HT-29 (cell line): ENCODE data around the gene VSTM4. TPM values are rescaled to one million over a fixed set of nuclear protein-coding genes. Genes with fewer than 3 reads are reported as not detected.

ENCODE experiments used
- DNase-seq: peaks from one replicate; pipeline ENCODE4 v3.0.0-alpha.2; 2015; ENCODE audit warnings: low spot score
- total RNA-seq: library from RNA; depleted of rRNA; stranded (reverse); fragments of >200 nt; shearing (Covaris generic); gene quantifications from 2 replicates; pipeline ENCODE4 v1.2.3, GENCODE V29; 2014

The VSTM4 gene
- total RNA-seq, 1 experiment from 2014 or later: not detected

DNA sequence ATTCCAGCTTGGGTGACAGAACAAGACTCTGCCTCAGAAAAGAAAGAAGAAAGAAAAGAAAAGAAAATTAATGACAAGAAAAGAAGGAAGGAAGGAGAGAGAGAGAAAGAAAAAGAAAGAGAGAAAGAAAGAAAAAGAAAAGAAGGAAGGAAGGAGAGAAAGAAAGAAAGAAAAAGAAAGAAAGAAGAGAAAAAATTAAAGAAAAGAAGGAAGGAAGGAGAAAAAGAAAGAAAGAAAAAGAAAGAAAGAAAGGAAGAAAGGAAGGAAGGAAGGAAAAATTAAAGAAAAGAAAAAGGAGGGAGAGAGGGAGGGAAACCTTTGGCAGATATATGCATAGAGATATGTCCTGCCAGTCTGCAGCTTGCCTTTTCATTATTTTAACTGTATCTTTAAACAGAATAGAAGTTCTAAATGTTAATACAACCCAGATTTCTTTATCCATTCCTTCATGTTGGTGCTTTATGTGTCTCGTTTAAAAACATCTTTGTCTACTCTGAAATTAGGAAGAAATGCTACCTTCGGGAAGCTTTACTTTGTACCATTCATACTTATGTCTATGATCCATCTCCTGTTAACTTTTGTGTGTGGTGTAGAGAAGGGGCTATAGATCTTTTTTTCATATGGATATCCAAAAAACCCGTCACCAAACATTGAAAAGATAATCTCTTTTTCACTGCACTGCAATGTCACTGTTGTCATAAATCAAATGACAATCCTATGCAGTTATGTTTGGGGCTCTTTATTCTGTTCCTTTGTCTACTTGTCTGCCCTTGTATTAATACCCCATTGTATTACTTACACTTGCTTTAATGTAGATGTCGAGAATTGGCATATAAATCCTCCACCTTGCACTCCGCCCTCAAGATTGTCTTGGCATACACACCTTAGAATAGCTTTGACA is 70.8 kb downstream of the VSTM4 start:
- DNase-seq: no peak

DNA sequence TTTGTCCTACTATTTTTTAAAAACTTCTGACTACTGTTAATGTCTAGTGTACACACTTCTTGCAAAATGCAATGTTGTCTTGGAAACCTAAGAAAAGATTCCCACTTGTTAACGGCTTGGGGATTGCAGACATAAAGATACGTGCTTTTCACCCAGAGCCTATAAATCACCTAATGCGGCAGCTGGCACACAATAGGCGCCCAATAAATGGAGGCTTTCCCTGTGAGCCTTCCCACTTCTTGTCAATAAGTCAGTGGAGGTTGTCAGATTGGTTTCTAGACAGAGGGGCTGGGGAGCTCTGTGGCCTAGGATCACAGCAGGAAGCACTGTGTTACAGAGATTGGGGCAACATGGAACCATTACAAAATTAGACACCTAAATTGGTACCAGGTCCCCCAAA is 74.7 kb downstream of the VSTM4 start:
- no peak for DNase-seq

DNA sequence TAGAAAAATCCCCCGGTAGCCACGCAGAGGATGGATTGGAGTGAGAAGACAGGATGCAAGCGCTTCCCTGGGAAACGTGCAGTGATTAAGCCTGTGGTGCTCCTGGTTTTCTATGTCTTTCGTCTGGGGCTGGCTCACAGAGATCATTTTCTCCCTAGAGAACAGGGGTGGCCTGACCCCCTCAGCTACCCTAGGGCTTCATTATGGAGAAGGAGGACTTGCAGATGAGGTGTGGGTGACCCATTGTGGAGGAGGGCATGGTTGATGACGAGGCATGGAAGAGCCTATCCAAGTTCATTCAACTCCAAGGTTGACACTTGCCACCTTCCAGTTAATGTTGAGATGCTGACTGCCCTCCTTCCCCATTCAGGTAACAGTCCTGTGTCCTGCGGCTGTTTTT is 75.9 kb downstream of the VSTM4 start:
- no peak for DNase-seq

DNA sequence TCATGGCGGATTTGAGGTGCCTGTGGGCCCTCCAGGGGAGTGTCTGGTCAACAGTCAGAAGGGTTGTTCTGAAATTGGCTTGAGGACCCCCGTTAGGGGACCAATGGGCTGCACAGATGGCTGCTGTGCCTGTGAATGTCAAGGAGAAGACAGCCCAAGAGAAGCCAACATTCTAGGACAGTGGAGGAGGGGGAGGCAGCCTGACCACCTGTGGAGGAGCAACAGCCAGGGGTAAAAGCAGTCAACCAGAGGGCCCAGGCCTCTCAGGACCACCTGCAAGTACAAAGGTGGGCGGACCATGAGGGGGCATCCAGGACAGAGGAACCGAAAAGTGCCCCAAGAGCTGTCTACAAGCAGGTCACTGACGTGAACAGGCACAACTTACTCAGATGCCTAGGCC is 76.6 kb downstream of the VSTM4 start:
- no peak for DNase-seq

DNA sequence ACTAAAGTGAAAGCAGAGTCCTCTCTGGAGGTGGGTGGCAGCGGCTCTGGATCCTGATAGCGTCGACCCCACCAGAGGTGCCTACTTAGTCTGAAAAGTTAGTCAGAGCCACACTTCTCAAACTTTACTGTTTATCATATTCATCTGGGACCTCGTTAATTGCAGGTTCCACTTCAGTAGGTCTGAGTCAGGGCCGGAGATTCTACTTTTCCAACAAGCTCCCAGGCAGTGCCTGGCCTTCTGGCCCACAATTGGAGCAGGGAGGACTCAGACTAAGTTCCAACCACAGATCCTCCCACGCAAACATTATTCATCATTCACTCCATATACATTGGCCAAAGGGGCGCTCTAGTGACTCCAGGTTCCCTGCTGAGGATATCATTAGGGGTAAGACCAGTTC is 78.1 kb downstream of the VSTM4 start:
- no peak for DNase-seq

DNA sequence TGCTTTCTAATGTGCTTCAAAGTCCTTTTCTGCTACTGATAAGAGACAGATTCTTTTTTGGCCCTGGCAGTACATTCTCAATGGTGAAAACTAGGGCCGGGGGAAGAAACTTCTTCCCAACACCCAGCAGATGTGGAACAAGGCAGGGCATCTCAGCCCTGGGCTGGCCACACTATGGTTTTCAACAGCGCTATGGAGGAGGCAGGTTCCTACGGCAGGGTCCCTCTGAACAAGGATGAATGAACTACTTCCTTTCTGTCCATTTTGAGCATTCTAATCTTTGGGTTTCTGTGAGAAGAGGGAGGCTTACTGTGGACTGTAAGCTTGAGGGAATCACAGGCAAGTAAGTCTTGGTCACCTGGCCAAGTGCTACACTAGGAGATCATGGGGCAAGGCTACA is 78.7 kb downstream of the VSTM4 start:
- no peak for DNase-seq

DNA sequence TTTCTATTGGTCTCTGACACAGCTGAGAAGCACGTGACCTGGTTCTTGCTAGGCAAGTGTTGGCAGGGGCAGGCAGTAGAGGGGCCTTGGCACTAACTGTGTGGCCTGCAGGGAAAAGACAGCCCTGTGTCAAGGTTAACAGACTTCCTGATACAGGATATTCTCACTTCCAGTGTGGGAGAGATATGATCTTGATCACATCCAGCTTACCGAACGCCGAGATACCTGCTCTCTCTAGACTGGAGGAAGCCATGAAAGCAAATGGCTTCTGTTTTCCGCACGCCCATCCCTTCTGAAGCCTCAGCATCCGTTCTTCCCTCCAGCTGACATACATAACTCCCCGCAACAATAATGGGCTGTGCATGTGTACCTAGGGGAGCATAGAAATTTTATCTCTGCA is 79.4 kb downstream of the VSTM4 start:
- no peak for DNase-seq

DNA sequence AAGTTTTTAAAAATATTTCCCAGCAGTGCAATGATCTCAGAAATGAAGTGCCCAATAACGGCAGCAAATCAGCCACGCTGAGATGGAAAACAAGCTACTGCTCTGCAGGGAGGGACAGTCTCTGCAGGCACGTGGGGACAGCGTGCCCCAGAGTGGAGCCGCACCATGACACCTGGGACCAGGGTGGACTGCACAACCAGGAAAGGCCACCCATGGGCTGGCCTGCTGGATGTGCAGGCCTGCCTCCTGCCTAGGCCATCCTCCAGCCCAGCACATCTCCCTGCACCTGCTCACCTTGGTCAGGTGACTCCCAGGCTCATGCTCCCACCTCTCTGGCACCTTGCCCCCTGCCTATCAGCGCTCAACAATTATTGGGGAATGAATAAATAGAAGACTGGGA is 80.4 kb downstream of the VSTM4 start:
- DNase-seq: no peak

DNA sequence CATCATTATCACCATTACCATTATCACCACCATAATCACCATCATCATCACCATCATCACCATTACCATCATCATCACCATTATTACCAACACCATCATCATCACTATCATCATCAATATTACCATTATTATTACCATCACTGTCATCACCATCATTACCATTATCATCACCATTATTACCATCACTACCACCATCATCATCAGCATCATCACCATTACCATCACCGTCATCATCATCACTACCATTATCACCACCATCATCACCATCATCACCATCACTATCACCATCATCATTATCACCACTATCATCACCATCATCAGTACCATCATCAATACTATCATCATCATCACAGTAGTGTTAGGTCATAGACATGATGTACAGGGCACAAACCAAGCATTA is 81.4 kb downstream of the VSTM4 start:
- no peak for DNase-seq

DNA sequence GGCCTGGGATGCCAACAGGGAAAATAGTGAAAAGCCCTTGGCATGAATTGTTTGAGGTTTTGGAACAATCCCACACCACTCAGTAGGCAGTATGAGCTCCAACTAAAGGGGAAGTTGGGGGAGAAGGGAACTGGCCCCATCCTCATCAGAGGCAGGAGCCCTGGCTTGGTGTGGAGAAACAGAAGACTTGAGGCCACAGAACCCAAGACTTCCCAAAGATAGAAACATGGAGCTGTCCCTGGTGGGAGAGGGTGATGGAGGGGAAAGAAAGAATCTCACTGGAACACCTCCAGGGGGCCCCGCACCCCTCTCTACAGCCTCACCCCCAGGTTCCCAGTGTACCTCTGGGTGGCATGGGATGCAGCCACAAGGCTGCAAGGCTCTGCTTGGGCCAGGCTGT is 85.7 kb downstream of the VSTM4 start:
- DNase-seq: no peak

DNA sequence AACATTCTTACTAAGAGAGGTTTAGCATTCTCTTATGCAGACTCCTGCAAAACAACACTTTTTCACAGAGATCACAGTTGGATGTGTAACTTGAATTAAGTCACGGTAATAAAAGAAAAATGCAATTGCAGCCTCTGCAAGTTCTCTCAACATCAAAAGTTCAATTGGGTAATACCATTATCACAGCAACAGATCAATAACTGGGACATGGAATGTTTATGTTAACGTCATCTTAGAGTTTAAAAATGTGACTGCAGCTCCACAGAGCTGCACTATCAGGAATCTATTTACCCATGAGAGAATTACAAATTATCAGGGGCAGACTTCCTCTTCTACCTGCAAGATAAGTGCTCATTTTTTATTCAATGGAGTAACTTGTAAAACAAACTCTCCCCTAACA is 86.7 kb downstream of the VSTM4 start:
- DNase-seq: no peak

DNA sequence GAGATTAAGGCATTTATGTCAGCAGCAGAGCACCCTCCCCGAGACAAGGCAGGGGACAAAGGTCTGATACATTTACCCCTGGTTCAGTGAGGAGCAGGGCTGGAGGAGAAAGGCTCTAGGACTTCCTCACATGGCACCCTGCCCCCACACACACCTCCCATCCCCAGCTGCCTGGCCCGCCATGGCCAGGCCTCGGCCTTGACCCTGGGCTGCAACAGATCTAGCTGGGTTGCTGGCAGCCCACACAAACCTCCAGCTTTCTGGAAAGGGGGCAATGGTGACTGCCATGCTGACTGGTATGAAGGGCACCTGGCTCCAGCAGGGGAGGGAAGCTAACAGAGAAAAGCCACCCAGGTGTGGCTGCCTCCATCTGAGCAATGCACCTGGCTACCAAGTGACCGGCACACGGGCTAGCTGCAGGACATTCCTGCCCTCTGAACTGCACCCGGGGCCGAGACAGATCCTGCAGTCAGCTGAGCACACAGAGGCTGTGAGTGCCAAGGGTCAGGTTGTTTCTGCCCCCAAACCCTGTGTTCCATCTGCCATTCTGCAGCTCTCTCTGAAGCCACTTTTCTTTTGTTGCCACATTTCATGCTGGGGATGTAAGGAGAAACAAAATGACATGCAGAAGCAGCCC is 89.9 kb downstream of the VSTM4 start:
- DNase-seq: no peak

DNA sequence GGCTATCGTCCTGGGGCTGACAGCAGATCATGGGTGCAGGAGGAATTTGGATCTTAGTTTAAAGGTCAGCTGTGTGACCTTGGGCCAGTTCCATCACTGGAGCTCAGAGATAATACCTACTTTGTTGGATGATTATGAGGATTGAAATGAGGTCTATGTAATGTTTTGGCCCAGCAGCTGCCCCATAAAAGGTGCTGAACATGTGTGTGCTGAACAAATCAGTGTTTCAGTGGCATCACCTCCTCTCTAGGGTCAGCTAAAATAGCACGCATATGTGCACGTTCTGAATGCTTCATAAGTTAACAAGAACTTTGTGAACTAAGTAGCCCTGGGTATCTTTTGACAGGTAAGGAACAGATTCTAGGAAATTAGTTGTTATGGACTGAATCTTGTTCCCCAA is 90.8 kb downstream of the VSTM4 start:
- DNase-seq: no peak

DNA sequence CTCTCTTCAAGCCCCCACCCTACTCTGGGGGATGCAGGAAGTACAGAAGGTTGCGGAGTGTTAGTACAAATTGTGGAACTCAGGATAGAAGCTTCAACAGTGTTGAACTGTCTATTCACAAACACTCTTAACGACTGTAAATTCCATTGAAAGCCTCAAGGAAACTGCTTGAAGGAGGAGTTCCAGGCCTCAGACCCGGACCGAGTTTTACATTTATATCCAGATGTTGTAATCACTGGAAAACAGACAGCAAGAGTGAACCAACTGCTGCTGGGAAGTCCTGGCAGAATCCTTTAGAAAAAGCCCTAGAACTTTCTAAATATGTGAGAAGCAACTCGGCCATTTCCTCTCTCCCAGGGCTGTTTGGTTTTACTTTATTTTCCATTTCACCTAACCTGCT is 91.6 kb downstream of the VSTM4 start:
- DNase-seq: no peak

DNA sequence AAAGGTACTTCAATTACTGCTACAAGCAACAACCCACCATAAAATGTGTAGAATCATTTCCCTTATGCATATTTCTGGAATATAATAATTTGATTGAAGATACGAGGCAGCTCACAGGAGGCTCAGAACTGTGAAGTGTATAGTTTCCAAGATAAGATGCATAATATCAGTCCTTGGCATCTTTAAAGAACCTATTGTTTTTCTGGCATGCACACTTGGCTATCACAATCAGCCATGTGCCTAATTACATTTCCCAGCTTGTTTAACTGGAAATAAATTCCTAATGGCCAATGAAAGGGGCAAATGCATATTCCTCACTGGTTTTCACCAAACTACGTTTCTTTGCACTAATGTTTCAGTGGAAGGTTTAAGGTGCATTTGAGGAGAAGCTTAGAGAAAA is 92.3 kb downstream of the VSTM4 start:
- DNase-seq: no peak

DNA sequence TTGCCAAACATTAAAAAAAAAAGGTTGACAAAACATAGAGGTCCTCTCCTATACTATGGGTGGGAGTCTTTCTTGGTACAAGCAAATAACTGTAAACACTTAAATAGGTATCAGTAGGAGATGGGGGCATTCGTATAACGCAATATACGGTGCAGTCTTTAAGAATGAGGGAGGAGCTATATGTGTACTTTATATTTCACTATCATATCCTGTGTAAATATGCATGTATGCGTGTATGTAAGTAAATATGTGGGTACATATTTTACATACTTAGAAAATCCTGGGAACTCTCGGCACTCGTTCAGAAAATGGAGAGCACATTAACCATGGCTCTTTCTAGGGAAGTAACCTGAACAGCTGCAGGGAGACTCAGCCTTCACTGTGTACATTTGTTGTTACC is 93.6 kb downstream of the VSTM4 start:
- DNase-seq: no peak

DNA sequence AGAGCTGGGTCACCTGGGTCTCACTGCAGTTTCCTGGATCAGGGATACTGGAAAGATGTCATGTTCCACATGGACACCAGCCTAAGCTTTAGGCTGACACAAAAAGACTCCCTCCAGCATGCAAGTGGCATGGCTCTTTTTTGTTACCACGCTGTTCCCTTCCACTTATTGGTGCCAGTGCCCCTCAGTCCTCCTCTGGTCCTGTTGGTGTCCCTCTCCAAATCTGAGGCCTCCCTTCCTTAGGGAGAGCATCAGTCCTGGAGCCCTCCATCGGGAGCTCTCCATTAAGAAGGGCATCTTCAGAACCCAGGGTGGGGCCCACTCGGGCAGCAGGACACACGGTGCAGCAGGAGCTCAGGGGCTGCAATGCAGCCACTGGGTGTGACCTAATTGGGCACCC is 99.6 kb downstream of the VSTM4 start:
- no peak for DNase-seq

DNA sequence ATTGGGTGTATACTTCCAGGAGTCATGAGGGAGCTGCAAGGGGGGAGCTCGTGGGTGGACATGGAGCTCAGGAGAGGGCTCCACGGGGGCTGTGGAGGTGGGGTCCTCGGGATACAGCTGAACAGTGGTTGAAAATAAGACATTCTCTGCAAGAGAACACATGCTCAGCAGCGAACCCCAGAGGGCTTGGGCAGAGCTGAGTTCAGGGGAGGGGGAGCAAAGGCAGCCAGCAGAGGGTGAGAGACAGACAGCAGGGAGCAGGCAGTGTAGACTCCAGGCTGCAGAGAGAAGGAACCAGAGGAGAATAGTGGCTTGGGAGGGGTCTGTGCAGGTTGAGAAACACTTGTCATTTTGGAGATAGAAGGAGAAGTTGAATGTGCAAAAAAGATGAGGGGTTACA is 102.7 kb downstream of the VSTM4 start:
- no peak for DNase-seq

DNA sequence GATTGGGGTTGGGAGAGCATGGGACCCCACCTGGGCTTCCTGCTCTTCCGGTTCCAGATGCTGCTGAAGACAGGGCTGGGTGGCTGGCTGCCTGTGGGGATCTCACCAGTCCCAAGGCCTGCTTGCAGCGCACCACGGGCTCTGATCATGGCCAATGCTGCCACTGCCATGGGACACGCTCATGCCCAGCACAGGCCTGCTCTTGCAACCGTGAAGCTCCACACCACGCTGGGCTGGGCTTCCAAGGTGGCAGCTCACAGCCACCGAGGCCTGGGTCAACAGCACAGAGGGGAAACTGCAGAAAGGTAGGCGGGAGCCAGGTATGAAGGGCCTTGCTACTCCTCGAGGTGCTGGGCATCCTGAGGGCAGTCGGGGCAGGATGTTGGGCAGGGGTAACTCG is 103.6 kb downstream of the VSTM4 start:
- no peak for DNase-seq

DNA sequence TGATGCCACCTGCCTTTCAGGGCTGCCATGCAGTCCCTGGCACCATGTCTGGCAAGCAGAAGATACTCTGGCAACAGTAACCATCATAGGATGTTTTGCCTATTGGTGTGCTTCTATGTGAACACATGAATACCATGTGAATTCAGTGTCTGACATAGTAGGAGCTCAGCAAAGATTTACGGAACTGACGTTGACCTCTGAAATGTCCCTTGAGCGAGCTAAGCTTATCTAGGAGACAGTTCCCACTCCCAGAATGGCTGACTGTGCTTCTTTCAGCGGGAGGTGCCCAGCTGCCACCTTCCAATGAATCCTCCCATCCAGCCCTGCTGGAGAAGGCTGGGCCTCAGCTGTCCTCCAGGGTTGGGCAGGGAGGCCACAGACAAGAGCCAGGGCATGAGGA is 104.5 kb downstream of the VSTM4 start:
- no peak for DNase-seq

DNA sequence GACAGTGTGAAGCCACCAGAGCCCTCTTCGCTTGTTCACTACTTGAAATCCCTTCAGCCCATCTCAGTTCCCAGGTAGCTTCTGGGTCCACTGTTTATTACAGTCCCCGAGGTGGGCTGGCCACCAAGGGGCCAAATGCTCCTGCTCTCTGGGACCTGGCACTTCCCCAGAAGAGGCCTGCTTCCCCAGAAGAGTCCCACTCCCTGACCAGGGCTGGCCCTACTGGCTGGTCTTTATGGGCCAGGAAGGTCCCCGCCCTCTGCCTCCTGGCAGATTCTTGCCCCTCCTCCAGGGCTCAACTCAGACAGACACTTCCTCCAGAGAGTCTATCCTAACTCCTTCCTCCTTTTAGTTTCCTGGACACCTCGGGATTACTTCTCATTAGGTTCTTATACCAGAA is 105.0 kb downstream of the VSTM4 start:
- DNase-seq: no peak

DNA sequence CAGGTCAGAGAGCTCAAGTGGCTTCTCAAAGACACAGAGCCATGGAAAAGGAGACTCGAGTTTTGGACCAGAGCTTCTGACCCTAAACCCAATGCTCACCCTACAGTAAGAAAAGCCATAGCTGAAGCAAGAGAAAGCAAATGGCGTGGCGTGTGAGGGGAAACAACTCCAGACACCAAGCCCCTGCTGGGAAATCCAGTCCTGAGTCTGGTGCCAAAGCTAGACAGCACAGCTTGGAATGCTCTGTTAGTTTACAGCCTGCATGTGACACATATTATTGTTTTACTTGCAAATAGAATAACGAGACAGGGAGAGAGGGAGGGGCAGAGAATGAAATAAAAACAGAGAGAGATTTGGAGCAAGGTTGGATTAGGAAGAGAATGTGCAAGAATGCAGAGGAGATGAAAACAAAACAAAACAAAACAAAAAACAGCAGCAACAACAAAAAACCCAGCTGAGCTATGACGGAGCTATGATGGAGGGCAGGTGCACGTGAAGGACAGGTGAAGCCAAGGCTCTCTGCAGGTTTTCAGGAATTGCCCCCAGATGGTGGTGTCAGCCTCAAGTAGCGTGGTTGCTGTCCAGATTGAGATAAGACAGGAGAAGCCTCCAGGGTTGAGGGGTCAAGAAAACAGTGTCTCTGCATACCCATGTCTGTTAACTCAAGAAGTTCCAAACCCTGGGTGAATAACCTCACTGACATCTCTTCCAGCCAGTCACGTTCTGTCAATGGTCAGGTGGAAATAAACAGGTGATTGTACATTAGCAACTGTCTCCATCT is 105.9 kb downstream of the VSTM4 start:
- DNase-seq: no peak
